Ecto neural progenitor cell (in vitro differentiated cells): Measurements from ENCODE around the gene SHH.
"Not testable (repeated sequence)": the region's sequence is repeated elsewhere in the genome, so short reads cannot be mapped to it uniquely, and the experiment has no call there.

Experiments used
- DNase-seq: peaks from one replicate; pipeline ENCODE4 v3.0.0-alpha.2; 2018; ENCODE audit warnings: low spot score

Gene SHH

DNA sequence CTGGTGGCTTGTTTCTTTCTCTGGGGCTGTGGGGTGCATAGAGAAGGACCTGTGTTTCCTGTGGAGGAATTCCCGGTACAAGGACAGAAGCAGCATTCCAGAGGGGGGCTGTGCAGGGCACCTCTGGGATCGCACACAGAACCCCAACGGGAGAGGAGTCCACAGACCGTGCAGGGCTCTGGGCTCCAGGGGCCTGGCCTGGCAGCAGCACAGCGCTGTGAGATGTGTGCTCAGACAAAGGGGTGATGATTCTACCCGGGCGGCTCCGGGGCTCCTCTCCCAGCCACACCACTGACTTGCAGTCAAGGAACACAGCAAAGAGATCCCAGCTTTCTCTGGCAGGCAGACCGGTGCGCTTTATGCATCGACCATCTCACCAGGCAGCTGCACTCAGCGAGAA lies 6.9 kb upstream of the SHH start:
- DNase-seq, result no peak

DNA sequence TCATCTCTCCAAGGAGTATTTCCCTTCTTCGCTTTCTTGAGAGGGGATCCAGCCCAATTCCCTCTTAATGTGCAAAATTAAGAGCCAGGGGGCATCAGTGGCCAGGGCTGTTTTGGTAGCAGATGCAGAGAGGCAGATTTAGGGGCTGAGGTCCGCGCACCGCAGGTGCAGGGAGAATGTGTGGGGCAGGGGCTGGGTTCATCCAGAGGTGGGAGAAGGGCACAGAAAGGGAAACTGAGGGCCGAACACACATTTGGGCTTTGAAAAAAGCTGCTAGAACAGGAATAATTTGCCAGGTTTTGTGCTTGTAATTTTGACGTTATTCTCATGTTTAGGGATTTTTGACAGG lies 6.5 kb upstream of the SHH start:
- no peak for DNase-seq

DNA sequence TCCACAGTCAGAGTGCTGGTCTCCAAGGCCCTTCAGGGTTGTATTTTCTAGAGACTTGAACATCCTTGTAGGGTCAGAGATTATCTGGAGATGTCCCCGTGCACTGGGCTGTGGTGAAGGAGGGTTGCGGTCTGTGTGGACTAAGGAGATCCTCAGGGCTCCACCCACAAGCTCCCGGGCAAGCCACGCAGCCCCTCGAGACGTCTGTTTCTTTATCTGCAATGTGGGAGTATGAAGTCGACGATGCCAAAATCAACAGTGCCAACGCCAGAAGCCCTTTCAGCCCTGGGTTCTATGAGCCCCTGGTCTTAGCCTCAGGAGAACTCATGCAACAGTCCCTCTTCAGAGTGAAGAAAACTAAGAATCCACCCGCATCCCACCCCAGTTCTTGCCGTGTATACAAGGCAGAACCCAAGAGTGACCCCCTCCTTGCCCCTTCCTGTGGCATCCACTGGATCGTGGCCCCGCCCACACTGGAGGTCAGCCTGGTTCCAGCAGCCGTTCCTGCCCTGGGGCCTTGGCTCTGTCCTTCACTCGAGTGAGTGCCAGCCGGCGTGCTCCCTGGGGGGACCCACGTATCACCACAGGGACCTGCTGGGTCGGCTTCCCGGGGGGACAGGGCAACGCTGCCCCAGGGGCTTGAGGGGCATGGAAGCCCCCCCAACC lies 6.0 kb upstream of the SHH start:
- no peak for DNase-seq

DNA sequence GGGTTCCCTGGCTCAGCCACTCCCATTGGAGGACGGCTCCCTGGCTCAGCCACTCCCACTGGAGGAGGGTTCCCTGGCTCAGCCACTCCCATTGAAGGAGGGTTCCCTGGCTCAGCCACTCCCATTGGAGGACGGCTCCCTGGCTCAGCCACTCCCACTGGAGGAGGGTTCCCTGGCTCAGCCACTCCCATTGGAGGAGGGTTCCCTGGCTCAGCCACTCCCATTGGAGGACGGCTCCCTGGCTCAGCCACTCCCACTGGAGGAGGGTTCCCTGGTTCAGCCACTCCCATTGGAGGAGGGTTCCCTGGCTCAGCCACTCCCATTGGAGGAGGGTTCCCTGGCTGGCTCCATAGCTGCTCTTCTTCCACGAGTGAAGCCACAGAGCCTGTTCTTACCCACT lies 5.3 kb upstream of the SHH start:
- DNase-seq, result not testable (repeated sequence)

DNA sequence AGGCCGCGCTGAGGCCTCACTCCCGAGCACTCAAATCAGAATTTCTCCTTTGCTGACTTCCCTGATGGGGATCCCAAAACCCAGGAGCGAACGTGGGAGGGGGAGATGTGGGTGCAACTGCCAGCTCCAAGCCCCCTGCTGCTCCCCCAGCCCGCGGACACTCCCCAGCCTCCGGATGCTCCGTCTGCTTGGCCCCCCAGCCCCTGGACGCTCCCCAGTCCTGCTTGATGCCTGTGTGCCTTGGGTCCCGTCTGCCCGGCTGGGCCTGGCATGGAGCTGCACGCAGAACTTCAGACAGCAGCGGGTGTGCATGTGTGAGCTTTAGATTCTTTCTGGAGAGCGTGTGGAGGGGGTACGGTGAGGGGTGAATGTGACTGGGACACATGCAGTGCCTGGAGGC lies 4.7 kb upstream of the SHH start:
- no peak for DNase-seq

DNA sequence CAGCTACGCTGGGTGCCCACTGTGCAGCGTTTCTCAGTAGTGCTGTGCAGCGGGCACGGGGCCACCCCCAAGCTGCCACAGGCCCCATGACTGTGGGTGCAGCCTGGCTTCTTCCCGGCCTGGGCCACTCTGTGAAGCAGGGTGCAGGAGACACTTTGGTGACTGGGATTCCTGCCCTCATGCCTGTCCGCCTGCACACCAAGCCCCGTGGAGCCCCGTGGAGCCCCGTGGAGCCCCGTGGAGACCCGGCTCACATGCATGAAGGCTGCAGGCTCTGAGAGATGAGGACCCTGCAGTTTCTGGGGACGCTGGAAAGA lies 3.9 kb upstream of the SHH start:
- no peak for DNase-seq

DNA sequence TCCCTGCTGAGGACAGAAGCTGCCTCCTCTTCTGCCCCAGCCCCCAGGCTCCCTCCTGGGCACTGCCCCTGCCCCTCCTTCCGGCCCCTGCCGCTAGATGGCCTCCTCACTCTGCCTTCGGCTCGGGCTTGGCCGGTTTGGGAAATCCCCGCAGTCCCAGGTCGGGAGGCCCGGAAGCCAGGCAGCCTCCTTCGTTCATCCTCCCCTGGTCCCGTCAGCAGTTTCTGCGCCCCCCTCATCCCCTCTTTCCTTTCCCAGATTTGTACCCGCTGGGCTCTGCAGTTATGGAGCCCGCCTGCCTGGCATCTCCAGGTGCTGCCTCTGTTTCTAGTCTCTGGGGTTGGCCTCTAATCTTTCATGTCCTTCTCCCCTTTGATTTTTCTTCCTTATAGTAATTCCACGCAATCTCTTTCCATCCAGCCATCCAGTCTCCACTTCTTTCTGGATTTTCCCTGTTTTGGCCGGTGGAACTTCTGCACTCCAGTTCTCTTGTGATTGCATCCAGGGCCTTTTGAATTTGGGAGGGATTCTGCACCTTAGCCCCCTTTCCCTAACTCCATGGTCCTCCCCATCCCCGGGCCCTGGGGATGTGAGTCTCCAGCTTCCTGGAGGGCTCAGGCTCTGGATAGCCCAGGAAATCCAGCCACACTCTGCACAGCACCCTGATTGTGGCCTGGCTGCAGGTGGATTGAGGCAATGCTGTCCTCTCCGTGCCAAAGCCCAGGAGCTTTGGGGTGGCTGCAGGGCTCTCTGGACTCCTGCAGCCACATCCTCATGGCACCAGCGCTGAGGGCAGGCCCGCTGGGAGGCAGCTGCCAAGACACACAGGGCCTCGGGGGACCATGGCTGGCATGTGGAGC lies 3.3 kb upstream of the SHH start:
- peak; percentile 89 for DNase-seq

DNA sequence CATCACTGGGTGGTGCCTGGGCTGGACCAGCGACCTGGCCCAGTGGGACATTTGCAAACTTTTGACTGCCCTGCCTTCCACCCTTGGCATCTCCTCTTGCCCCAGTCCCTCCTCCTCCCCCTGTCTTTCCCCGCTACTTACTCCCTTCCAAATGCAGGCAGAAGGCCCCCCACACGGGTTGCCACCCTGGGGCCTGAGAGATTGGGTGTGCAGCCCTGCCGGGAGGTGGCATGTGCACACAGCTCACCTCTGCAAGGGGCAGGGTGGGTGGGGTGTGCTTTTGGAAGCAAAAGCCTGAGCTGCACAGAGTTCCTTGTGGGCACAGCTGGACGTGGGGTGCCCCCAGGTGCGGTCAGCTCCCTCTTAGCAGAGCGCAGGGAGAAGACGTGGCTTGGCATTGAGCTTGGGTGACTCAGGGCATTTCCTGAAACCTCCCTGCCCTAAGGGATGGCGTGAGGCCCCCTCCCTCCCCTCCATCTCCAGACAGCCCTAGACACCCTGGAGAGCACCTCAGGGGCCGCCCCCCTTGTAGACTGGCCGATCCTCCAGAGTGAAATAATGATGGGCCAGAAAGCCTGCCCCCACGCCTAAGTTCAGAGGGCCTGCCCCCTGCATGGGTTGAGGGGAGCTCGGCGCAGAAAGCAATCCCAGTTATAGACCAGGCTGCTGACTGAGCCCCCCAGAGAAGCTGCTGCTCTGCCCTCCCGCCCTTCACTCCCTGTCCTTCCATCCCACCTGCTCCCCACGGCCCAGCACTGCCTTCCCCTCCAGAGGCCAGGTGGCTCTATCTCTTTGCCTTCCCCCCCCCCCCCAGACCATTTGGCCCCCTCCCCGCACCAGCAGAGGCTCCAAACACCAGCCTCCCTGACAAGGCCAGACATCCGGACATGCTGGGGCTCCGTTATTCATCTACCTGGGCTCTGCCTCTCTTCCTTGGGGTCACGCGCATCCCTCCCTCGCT lies 2.3 kb upstream of the SHH start:
- peak; percentile 42 for DNase-seq

DNA sequence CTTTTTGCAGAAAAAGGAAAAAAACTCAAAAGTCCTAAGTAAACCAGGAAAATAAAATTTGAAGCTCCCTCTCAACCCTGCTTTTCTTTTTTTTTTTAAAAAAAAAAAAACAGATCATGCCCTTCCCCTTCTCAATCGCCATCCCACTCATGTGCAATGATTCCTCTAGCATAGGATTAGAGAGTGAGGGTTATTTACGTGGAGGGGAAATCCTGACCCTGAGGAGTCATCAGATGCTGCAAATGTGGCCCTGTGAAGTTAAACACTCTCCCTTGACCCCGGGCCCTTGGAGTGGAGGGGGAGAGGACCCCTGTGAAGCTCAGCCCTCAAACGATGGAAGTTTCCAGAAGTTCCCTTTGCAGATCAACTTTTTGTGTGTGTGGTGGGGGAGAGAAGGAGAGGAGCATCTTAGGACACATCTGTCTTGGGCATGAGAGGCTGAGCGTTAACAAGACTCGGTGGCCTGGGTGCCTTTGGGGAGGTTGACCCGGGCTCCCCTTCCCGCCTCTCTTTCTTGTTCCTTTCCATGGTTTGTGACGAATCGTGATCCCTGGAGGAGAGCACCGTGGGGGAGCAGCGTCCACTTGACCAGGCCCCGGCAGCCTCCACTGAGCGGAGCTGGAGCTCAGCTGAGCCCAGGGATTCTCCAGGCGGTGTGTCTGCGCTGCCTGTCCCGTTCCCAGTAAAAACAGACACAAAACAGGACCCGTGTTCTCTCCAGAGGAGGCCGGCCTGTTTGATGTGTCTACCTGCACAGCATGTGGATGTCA lies 1.5 kb upstream of the SHH start:
- DNase-seq, result peak; percentile 46

DNA sequence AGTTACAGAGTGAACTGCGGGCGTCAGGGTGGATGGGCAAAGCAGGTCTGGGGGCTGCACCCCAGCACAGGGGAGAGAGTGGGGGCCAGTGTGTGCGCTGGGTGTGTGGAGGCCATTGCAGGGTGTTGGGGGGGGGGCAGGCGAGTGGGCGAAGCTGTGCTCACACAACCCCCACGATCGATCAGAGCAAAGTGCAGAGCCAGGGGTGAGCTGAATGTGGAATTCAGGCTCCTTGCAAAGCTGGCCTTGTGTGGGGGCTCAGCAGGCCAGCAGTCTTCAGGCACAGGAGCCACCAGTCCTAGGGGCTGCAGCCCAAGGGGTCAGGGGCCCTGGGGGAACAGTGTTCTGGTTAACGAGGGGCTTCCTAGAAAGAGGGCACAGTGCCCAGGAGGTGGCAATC lies 862 bp upstream of the SHH start:
- DNase-seq, result peak; percentile 40

DNA sequence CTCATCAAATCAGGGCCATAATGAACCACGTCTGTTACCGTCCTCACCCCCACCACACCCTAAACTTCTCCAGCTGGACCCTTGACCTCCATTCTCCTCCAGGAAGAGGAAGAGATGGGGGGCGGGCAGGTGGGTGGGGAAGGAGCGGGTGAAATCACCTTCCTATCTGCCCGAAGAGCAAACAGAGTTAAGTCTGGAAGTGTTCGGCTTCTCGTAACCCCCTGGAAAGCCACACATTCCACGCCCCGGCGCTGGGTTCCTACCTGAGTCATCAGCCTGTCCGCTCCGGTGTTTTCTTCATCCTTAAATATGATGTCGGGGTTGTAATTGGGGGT lies 736 bp downstream of the SHH start:
- peak; percentile 43 for DNase-seq

DNA sequence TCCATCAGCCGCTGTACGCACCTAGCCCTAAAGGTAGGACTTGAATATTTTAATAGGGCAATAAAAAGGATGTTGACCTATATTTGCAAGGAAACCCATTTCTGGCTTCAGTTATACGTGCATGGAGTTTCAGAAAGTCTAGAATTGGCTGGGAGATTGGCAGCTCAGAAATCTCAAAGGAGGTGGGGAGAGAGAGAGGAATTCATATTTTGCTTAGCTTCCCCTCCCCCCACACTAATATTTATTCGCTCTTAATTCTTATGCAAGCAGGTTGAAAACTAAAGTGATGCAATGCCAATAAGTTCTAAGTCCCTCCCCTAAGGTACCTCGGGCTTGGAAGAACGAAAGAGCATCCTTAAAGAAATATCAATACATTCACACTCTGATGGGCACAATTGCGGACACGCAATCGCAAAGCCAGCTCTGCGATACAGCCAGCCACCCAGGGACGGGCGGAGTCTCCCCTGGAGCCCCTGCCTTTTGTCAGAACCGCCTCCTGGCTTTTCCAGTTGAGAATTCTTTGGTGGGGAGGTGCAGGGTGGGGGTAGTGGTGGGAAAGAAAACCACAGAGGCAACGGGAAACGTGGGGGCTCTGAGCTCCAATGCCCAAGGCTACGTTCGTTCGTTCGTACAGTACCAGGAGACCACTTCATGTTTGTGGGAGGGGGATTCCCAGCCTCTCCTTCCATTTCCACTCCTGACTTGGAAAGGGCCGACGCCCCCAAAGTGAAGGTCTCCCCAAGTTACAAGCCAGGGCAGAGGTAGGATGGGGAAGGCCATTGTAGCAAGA lies 1.3 kb downstream of the SHH start:
- DNase-seq, result no peak

DNA sequence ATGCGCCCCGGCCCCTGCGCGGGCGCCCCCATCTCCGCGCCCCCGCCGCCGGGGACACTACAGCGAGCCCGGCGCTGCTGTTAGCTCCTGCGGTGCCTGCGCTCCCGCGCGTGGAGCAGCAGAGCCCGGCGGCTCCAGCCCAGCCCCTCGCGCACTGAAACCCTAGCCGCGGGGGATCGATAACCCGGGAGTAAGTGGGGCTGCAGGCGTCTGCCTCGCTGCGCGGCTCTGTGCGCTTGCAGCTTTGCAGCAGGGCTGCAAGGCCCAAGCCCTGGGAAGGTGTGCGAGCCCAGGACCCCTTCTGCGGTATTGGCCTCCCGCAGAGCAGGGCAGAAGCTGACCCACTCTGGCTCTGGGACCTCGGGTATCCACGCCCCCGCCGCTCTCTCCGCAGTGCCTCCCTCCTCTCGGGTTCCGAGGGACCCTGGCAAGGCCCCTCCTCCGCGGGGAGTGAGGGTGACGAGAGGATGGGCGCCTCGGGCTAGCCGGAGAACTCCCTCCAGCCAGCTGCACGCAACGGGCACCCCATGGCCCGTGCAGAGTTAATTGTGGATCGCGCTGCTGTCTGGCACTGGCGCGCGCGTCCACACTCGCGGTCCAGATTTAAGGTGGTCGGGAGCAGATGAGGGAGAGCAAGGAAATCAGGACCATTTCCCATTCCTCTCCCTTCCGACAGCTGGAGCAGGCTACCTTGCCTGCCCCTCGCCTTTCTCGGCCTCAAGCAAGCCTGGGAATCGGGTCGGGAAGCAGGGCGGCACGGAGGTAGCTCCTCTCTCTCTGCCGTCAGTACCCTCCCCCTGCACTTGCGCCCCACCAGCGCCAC lies 2.1 kb downstream of the SHH start:
- DNase-seq, result peak; percentile 56

DNA sequence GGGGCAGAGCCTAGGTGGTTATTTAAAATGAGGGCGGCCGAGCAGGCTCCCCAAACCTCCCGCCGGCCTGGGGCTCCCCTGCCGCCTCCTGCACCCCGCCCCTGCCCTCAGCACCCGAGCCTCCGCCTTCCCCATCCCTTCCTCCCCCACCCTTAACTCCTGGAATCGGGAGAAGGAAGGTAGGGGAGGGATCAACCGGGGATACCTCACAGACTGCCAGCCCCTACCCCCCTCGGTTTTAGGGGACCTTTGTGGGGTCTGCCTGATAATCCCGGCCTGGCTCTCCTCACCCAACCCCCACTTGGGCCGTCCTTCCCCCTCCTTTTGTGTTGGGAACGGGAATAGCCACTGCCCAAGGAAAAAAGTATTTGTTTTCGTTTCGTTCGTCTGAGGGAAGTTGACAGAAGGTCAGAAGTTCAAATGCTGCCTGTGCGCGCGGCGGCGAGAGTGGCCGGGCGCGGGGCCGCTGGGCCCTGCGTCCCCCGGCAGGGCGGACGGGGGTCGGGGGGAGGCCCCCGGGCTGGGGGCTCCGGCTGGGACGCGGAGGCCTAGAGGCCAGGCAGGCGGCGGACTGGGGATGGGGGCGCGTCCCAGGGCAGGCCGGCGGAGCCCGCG lies 2.8 kb downstream of the SHH start:
- DNase-seq, result peak; percentile 53

DNA sequence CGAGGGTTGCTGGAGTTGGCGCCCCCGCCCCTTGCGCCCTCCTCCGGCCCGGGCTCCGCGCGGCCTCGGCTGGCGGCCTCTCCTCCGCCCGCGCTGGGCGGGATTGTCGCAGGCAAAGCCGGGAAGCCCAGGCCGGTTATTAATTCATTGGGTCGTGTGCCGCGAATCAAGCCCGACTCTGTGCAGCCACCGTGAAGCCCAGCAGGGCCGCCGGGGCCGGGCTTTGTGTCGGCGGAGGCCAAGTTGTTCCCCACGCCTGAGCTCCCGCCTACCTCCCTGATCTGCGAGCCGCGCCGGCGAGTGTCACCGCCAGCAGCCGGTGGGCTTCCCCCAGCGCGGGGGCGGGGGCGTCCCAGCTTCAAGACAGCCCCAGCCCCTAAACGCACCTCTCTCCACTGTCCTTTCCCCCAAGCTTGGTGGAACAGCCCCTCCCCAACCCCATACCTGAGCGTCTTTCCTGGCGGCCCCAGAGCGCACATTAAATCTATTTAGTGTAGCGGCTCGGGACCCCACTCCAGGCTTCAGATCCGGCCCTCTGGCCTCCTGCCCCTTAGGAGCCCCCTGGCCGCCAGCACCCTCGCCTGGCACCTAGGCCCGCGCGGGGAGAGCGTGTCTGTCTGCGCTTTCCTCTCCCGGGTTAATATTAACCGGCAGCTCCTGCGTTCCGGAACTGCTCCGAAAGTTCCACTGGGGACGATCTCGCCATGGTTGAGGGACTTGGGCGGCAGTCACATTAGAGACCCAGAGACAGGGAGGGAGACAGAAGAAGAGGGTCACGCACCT lies 3.5 kb downstream of the SHH start:
- DNase-seq, result peak; percentile 76

DNA sequence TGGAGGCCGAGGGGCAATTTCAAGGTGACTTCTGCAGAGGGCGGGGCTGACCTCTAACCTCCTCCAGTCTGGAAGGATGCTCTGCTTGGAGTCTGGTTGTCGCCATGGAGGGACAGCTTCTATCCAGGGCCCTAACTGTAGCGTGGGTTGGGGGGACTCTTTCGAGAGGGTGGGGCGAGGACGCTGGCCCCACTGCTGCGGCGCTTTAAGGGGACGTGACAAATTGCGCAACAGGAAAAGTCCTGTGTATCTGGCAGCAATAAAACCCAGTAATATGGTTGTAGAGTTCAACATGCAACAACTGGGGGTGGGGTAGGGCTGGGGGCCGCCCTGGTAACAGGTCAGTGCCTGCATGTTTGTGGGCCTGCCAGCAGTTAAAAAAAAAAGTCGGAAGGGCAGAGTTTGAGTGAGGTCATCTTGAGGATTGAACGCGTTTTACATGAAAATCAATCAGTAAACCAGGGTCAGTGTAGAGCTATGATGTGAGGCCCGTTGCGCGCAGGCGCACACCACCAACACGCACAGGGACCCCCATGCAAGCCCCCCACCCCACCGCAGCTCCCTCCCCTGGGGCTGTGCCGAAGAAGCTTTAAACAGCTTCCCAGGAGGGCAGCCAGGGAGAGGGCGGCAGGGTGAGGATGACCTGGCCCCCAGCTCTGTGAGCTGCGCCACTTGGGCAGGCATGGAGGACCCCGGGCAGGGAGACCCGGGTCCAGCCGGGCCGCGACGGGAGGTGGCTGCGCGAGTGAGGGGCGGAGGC lies 4.3 kb downstream of the SHH start:
- peak; percentile 64 for DNase-seq

DNA sequence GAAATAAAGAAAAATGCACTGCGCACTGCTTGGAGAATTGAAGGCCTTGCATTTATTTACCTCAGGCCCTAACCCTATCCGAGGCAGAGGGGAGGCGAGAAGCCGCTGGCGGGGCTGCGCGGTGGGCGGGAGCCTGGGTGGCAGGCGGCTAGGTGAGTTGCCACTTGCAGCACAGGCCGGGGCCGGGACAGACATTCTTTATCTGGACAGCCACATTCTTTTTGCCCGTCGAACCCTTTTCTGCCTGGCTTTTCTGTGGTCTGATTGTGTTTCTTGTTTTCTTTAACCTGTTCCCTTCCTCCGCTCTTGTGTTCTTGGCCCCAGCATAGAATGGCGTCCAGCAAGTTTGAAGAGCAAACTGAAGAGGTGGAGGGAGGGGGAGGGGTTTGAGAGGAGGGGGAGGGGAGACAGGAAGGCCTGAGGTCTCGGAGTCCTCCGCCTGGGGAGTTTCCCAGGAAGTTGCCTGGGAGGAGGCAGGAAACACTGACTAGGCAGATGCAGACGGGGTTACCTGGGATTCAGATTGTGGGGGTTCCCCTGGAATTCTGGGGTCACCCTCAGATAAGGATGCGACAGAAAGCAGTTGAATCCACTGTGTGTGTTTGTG lies 5.1 kb downstream of the SHH start:
- peak; percentile 56 for DNase-seq
